ENCODE results near the gene ALPL. TPM values are rescaled to one million over a fixed set of nuclear protein-coding genes. Genes with fewer than 3 reads are reported as not detected.
"Not testable (repeated sequence)": the region's sequence is repeated elsewhere in the genome, so short reads cannot be mapped to it uniquely, and the experiment has no call there.

Gene ALPL
- total RNA-seq, result not detected in 2 replicates

- intact Hi-C loops (cut with micrococcal nuclease), result loop anchor here (1.0 to 2.0 kb wide), 2 partner anchors 149 to 455 kb away; no protein-coding TSS in a partner anchor
These were observed at the start of gene ALPL for GRCh38 chr1:21509351-21510112. Gene ALPL (plus strand): TSS chr1:21509423. CDS start chr1:21554082, 44,659 bp downstream.

- intact Hi-C loops (cut with micrococcal nuclease), result not testable (repeated sequence)
These were observed 44.1 kb upstream of the ALPL start for GRCh38 chr1:21465127-21465526.

GRCh38 chr1:21467946-21468345, 41.3 kb upstream of the ALPL start:
- intact Hi-C loops (cut with micrococcal nuclease), result not testable (repeated sequence)

GRCh38 chr1:21468599-21468998, 40.6 kb upstream of the ALPL start:
- intact Hi-C loops (cut with micrococcal nuclease), result no loop called here

- intact Hi-C loops (cut with micrococcal nuclease), result no loop called here
These were observed 39.6 kb upstream of the ALPL start for GRCh38 chr1:21469581-21469980.

- intact Hi-C loops (cut with micrococcal nuclease), result no loop called here
These were observed 36.4 kb upstream of the ALPL start for GRCh38 chr1:21472861-21473260.

- intact Hi-C loops (cut with micrococcal nuclease), result no loop called here
These were observed 30.9 kb upstream of the ALPL start for GRCh38 chr1:21478356-21478755.

- intact Hi-C loops (cut with micrococcal nuclease), result not testable (repeated sequence)
These were observed 25.3 kb upstream of the ALPL start for GRCh38 chr1:21483881-21484280.

- intact Hi-C loops (cut with micrococcal nuclease), result no loop called here
These were observed 20.1 kb upstream of the ALPL start for GRCh38 chr1:21489146-21489545.

- intact Hi-C loops (cut with micrococcal nuclease), result loop anchor here (1.0 to 5.0 kb wide), 2 partner anchors 119 to 259 kb away; no protein-coding TSS in a partner anchor
These were observed 18.3 kb upstream of the ALPL start for GRCh38 chr1:21490774-21491487.

GRCh38 chr1:21491488-21492355, 17.5 kb upstream of the ALPL start:
- intact Hi-C loops (cut with micrococcal nuclease), result loop anchor here (5.0 kb wide), 1 partner anchor 119 kb away; no protein-coding TSS in a partner anchor

GRCh38 chr1:21492356-21492625, 16.9 kb upstream of the ALPL start:
- intact Hi-C loops (cut with micrococcal nuclease), result loop anchor here (5.0 kb wide), 1 partner anchor 120 kb away; no protein-coding TSS in a partner anchor

GRCh38 chr1:21494196-21494595, 15.0 kb upstream of the ALPL start:
- intact Hi-C loops (cut with micrococcal nuclease), result loop anchor here (5.0 kb wide), 1 partner anchor 122 kb away; no protein-coding TSS in a partner anchor

GRCh38 chr1:21495225-21495820, 13.9 kb upstream of the ALPL start:
- intact Hi-C loops (cut with micrococcal nuclease), result no loop called here

GRCh38 chr1:21496063-21496462, 13.2 kb upstream of the ALPL start:
- intact Hi-C loops (cut with micrococcal nuclease), result no loop called here

GRCh38 chr1:21496886-21497285, 12.3 kb upstream of the ALPL start:
- intact Hi-C loops (cut with micrococcal nuclease), result no loop called here

- intact Hi-C loops (cut with micrococcal nuclease), result no loop called here
These were observed 11.7 kb upstream of the ALPL start for GRCh38 chr1:21497466-21498061.

GRCh38 chr1:21499283-21499950, 9.8 kb upstream of the ALPL start:
- intact Hi-C loops (cut with micrococcal nuclease), result no loop called here

GRCh38 chr1:21503706-21504377, 5.4 kb upstream of the ALPL start:
- intact Hi-C loops (cut with micrococcal nuclease), result no loop called here

GRCh38 chr1:21506804-21507203, 2.4 kb upstream of the ALPL start:
- intact Hi-C loops (cut with micrococcal nuclease), result no loop called here

Measured in T-helper 1 cell treated with Interleukin-12 subunit alpha and Interleukin-12 subunit beta and Interleukin-4 antibody, amounts not matched to agents 30 ng/mL and 1 ng/mL, for 36 hours (primary cell).